HG02943 (cell line): ENCODE data around the gene PPP1CC.
"Not testable (repeated sequence)": the region's sequence is repeated elsewhere in the genome, so short reads cannot be mapped to it uniquely, and the experiment has no call there.

ENCODE experiments used
- ATAC-seq: cut with Tn5 transposase; IDR thresholded peaks from one replicate; pipeline ENCODE4 v1.9.1; 2021; ENCODE audit warnings: mild to moderate bottlenecking, low read depth, moderate library complexity; ENCODE audit not compliant: unreplicated experiment

PPP1CC gene

GRCh38 chr12:110742718-110743570, at the start of gene PPP1CC:
PPP1CC (minus strand) TSS chr12:110742891; CDS start chr12:110742707, 184 bp downstream.
- peak; percentile 74 for ATAC-seq

- no peak for ATAC-seq
Observed at GRCh38 chr12:110791589-110791988, 48.9 kb upstream of the PPP1CC start.

DNA sequence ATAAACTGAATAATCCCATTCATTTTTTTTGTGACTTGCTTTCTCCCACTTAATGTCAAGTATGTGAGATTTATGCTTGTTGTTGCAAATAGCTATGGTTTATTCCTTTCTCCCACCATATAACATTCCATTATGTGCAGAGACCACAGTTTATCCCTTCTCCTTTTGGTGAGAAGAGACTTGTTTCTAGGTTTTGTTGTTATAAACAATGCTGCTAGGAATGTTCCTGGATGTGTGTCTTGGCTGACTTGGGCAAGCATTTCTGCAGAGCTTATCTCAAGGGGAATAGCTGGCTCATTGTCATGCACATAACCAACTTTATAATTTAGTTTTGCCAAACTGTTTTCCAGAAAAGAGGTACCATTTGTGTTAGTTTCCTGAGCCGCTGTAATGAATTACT, 47.6 kb upstream of the PPP1CC start:
- no peak for ATAC-seq

DNA sequence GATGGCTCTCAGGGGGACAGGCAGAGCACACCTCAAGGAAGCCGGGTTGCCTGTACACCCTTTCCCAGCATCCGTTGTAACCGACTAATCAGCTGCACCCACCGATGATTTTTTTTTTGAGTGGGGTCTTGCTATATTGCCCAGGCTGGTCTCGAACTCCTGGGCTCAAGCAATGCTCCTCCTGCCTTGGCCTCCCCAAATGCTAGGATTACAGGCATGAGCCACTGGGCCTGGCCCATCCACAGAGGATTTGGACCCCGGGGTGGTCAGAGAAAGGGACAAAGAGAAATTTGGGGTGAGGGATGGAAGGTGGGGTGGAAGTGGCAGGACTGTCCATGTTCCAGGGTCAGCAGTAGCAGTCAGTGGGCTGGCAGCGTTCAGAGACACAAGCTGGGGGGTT, 43.3 kb upstream of the PPP1CC start:
- no peak for ATAC-seq

GRCh38 chr12:110785240-110785639, 42.5 kb upstream of the PPP1CC start:
- no peak for ATAC-seq

GRCh38 chr12:110782922-110783321, 40.2 kb upstream of the PPP1CC start:
- no peak for ATAC-seq

DNA sequence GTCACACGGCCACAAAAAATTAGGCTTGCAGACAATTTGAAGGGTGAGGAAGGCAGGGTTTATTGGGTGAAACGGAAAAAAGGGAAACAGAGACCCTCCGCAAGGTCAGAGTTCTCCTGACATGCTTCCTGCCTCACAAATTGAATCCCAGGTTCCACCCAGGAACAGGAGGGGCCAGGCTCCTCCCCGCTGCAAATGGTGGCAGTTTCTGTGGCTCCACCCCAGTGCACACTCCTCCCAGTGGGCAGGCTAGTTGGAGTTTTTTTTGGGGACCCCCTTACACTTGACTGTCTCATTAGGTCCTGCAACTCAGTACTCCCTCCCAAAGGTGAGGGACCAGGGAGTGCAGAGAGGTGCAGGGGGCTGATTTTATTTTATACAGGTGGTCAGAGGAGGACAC, 39.4 kb upstream of the PPP1CC start:
- no peak for ATAC-seq

- no peak for ATAC-seq
Observed at GRCh38 chr12:110780448-110780847, 37.8 kb upstream of the PPP1CC start.

DNA sequence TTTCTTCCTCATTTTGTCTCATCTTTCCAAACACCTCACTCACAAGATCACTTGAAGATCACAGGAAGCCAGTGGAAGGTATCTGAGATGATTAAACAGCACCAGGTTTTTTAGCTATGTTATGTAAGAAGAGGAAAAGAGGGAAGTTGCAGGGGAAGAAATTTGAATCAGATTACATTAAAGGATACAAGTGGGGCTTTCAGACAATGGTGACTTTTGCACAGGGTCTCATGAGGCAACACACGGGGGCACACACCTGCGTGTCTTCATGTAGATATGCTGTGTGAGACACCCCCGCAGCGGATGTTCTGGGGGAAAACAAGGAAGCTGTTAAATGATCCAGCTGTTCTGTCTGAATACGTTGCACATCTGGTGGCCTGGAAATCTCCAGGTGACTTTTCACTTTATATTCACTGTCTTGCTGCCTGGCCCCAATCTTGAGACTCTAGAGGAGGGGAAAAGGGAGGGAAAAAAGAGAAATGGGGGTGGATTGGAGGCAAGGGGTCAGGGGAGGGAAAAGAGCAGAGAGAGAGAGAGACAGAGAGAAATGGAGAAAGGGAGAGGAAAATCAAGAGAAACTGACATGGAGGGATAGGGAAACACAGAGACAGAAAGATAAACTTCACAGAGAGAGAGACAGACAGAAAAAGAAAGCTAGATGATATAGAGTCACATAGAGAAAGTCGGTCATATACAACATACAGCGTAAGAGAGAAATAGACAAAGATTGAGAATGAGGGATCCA, 36.3 kb upstream of the PPP1CC start:
- no peak for ATAC-seq

- peak; percentile 92 for ATAC-seq
Observed at GRCh38 chr12:110776410-110776809, 33.7 kb upstream of the PPP1CC start.

- no peak for ATAC-seq
Observed at GRCh38 chr12:110775997-110776396, 33.3 kb upstream of the PPP1CC start.

GRCh38 chr12:110774824-110775223, 32.1 kb upstream of the PPP1CC start:
- no peak for ATAC-seq

DNA sequence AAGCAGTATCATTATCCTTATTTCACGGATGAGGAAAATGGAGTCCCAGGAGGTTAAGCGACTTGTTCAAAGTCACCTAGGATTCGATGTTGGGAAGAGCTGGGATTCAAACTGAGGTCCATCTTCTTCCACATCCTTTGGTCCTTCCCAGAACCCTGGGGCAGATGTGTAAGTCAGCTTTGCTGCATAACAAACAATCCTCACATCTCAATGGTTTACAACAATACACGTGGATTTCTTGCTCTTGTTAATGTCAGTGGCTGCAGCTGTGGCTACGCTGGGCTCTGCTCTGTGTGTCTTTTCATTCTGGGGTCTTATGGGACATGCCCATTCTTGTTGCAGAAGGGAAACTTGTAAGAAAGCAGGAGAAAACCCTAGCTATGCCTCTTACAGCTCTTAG, 26.3 kb upstream of the PPP1CC start:
- ATAC-seq = no peak

- ATAC-seq = no peak
Observed at GRCh38 chr12:110767863-110768262, 25.2 kb upstream of the PPP1CC start.

- ATAC-seq = no peak
Observed at GRCh38 chr12:110766311-110767154, 23.8 kb upstream of the PPP1CC start.

- ATAC-seq = not testable (repeated sequence)
Observed at GRCh38 chr12:110765572-110765971, 22.9 kb upstream of the PPP1CC start.

- ATAC-seq = no peak
Observed at GRCh38 chr12:110765111-110765510, 22.4 kb upstream of the PPP1CC start.

- ATAC-seq = no peak
Observed at GRCh38 chr12:110763583-110763982, 20.9 kb upstream of the PPP1CC start.

DNA sequence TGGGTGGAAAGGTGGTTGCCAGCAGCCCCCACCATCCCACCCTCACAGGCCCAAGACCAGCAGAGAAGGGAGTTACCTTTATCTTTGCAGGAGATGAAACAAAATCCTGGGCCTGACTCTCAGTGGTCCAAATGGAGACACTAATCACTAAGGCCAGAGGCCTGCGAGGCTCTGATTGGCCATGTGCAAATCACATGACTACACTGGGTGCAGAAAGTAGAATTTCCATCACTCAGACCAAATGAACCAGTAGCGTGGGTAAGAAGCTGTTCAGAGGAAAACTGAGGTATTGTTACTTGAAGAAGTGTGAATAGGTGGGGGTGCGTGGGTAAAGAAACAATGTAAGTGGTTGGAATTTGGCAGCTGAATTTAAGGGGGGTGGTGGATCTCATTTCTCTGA, 20.2 kb upstream of the PPP1CC start:
- no peak for ATAC-seq

GRCh38 chr12:110760204-110760609, 17.5 kb upstream of the PPP1CC start:
- no peak for ATAC-seq

GRCh38 chr12:110758922-110759321, 16.2 kb upstream of the PPP1CC start:
- ATAC-seq = no peak
